HepG2 (cell line): ENCODE data around the gene C1QTNF12. TPM values are rescaled to one million over a fixed set of nuclear protein-coding genes. Genes with fewer than 3 reads are reported as not detected.
A peak's percentile ranks its signal among the peaks of the same experiment; 100 is the strongest.

Experiments
- ATRX ChIP-seq: sonication (generic); formaldehyde crosslinking; IDR thresholded peaks from 2 replicates; pipeline ENCODE4 v1.4.0; 2020; ENCODE audit warnings: missing genetic modification reagents, borderline replicate concordance
- CENPT ChIP-seq: sonication (generic); formaldehyde crosslinking; IDR thresholded peaks from 2 replicates; pipeline ENCODE4 v1.8.0; 2022; ENCODE audit warnings: low read depth, mild to moderate bottlenecking, moderate library complexity, missing genetic modification reagents
- EZH2 ChIP-seq: conservative IDR thresholded peaks from 2 replicates; pipeline ENCODE4 v1.6.1; 2012; ENCODE audit warnings: mild to moderate bottlenecking, low read depth, low read length, moderate library complexity
- KDM1A ChIP-seq: IDR thresholded peaks from 2 replicates; pipeline ENCODE4 v1.6.1; 2016; ENCODE audit warnings: missing compliant biosample characterization
- MIXL1 ChIP-seq: IDR thresholded peaks from 2 replicates; pipeline ENCODE4 v1.6.1; 2016
- MLLT10 ChIP-seq: sonication (generic); formaldehyde crosslinking; IDR thresholded peaks from 2 replicates; pipeline ENCODE4 v1.4.0; 2020; ENCODE audit warnings: missing genetic modification reagents
- MXD4 ChIP-seq: IDR thresholded peaks from 2 replicates; pipeline ENCODE4 v1.6.1; 2016; ENCODE audit warnings: mild to moderate bottlenecking, missing biosample characterization, missing genetic modification reagents
- ONECUT2 ChIP-seq: sonication (generic); formaldehyde crosslinking; IDR thresholded peaks from 2 replicates; pipeline ENCODE4 v1.4.0; 2020; ENCODE audit warnings: missing genetic modification reagents
- POLR2A ChIP-seq, 2 experiments: IDR thresholded peaks; 2 replicates each; pipeline ENCODE4 v1.6.1; 2011; ENCODE audit warnings: low read depth in 2 of 2, low read length in 2 of 2, mild to moderate bottlenecking in 1 of 2, moderate library complexity in 1 of 2; ENCODE audit not compliant: insufficient read depth in 1 of 2
- SMAD3 ChIP-seq: sonication (generic); formaldehyde crosslinking; IDR thresholded peaks from 2 replicates; pipeline ENCODE4 v1.4.0; 2020; ENCODE audit warnings: missing genetic modification reagents
- SOX5 ChIP-seq: IDR thresholded peaks from 2 replicates; pipeline ENCODE4 v1.6.1; 2016; ENCODE audit warnings: borderline replicate concordance
- STAG1 ChIP-seq: sonication (generic); formaldehyde crosslinking; IDR thresholded peaks from 2 replicates; pipeline ENCODE4 v1.4.0; 2020; ENCODE audit warnings: missing genetic modification reagents
- XBP1 ChIP-seq: sonication (generic); formaldehyde crosslinking; IDR thresholded peaks from 2 replicates; pipeline ENCODE4 v1.5.0; 2020; ENCODE audit warnings: missing genetic modification reagents
- YEATS2 ChIP-seq: sonication (generic); formaldehyde crosslinking; IDR thresholded peaks from 2 replicates; pipeline ENCODE4 v1.4.0; 2020; ENCODE audit warnings: missing genetic modification reagents, borderline replicate concordance
- ZFY ChIP-seq: sonication (generic); formaldehyde crosslinking; IDR thresholded peaks from 2 replicates; pipeline ENCODE4 v1.4.0; 2020; ENCODE audit warnings: missing genetic modification reagents
- ZNF12 ChIP-seq: sonication (generic); formaldehyde crosslinking; IDR thresholded peaks from 2 replicates; pipeline ENCODE4 v1.5.0; 2020; ENCODE audit warnings: missing genetic modification reagents
- ZNF547 ChIP-seq: sonication (generic); formaldehyde crosslinking; IDR thresholded peaks from 2 replicates; pipeline ENCODE4 v1.5.1; 2020; ENCODE audit warnings: mild to moderate bottlenecking, missing genetic modification reagents
- ZNF749 ChIP-seq: sonication (generic); formaldehyde crosslinking; IDR thresholded peaks from 2 replicates; pipeline ENCODE4 v1.8.0; 2022; ENCODE audit warnings: mild to moderate bottlenecking, missing genetic modification reagents, moderate library complexity, borderline replicate concordance
- ZNF777 ChIP-seq: sonication (generic); formaldehyde crosslinking; IDR thresholded peaks from 2 replicates; pipeline ENCODE4 v1.4.0; 2020; ENCODE audit warnings: missing genetic modification reagents
- ZSCAN30 ChIP-seq: sonication (generic); formaldehyde crosslinking; IDR thresholded peaks from 2 replicates; pipeline ENCODE4 v1.5.0; 2020; ENCODE audit warnings: mild to moderate bottlenecking, missing genetic modification reagents
- polyA plus RNA-seq, 8 experiments: library from polyadenylated mRNA; depleted of rRNA in 3 of 8; stranded (reverse) in 7 of 8; unstranded in 1 of 8; fragments of >200 nt; fragmentation: Illumina TruSeq in 4 of 8; extraction: Trizol in 4 of 8; gene quantifications; 2 replicates each; pipeline versions ENCODE4 v1.2.1 to v1.2.3, GENCODE V29; 2011 to 2016; ENCODE audit warnings: low read depth in 4 of 8, missing spikeins in 1 of 8, mixed read lengths in 1 of 8; ENCODE audit not compliant: insufficient read depth in 1 of 8
- total RNA-seq, 5 experiments: library from RNA; depleted of rRNA; stranded (reverse); fragments of >200 nt; fragmentation: Illumina TruSeq; extraction: Trizol; gene quantifications; 2 replicates each; pipeline ENCODE4 v1.2.3, GENCODE V29; 2016; ENCODE audit warnings: low read depth in 1 of 5
- TF ChIP-seq, protein P1 (sequence below): sonication (generic); formaldehyde crosslinking; IDR thresholded peaks from 2 replicates; pipeline ENCODE4 v1.4.0; 2020; ENCODE audit warnings: missing genetic modification reagents
- TF ChIP-seq, protein P2 (sequence below): sonication (generic); formaldehyde crosslinking; IDR thresholded peaks from 2 replicates; pipeline ENCODE4 v1.9.0; 2021; ENCODE audit warnings: missing genetic modification reagents, borderline replicate concordance
- TF ChIP-seq, protein P3 (sequence below): sonication (generic); formaldehyde crosslinking; IDR thresholded peaks from 2 replicates; pipeline ENCODE4 v1.4.0; 2020; ENCODE audit warnings: mild to moderate bottlenecking, missing genetic modification reagents, borderline replicate concordance
- TF ChIP-seq, protein P4 (sequence below): sonication (generic); formaldehyde crosslinking; IDR thresholded peaks from 2 replicates; pipeline ENCODE4 v1.4.0; 2020; ENCODE audit warnings: missing genetic modification reagents, borderline replicate concordance

C1QTNF12 gene
- total and polyA plus RNA-seq, 2 of the 13 experiments (the other 11 are each of a cell fraction or from before 2014, with no cell fraction given) = 0.18 to 0.64 TPM

GRCh38 chr1:1230656-1231399 is 15.7 kb downstream of the C1QTNF12 start (continued):
- TF ChIP-seq, protein P1, sequence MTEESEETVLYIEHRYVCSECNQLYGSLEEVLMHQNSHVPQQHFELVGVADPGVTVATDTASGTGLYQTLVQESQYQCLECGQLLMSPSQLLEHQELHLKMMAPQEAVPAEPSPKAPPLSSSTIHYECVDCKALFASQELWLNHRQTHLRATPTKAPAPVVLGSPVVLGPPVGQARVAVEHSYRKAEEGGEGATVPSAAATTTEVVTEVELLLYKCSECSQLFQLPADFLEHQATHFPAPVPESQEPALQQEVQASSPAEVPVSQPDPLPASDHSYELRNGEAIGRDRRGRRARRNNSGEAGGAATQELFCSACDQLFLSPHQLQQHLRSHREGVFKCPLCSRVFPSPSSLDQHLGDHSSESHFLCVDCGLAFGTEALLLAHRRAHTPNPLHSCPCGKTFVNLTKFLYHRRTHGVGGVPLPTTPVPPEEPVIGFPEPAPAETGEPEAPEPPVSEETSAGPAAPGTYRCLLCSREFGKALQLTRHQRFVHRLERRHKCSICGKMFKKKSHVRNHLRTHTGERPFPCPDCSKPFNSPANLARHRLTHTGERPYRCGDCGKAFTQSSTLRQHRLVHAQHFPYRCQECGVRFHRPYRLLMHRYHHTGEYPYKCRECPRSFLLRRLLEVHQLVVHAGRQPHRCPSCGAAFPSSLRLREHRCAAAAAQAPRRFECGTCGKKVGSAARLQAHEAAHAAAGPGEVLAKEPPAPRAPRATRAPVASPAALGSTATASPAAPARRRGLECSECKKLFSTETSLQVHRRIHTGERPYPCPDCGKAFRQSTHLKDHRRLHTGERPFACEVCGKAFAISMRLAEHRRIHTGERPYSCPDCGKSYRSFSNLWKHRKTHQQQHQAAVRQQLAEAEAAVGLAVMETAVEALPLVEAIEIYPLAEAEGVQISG (CRISPR knock-in tag) = no peak
- TF ChIP-seq MXD4 (CRISPR knock-in tag) = no peak
- peak; percentile 32 for TF ChIP-seq STAG1 (CRISPR knock-in tag)
- TF ChIP-seq XBP1 (CRISPR knock-in tag) = no peak
- no peak; the same call in 1 of the 2 replicates for TF ChIP-seq YEATS2 (CRISPR knock-in tag)
- no peak for TF ChIP-seq ZNF12
- no peak for TF ChIP-seq ZNF749 (CRISPR knock-in tag)
- no peak for TF ChIP-seq ZNF777 (CRISPR knock-in tag)
- TF ChIP-seq CENPT (CRISPR knock-in tag) = no peak
- TF ChIP-seq POLR2A (IDR thresholded peaks at IDR 0.05; ENCODE audit: insufficient read depth in 1 of 2, low read depth in 2 of 2, low read length in 2 of 2) = 0 out of 4 replicates have a peak, but pooled peaks of 1 of the 2 experiments have one; percentile 11
- TF ChIP-seq ATRX (CRISPR knock-in tag) = no peak
- TF ChIP-seq, protein P2, sequence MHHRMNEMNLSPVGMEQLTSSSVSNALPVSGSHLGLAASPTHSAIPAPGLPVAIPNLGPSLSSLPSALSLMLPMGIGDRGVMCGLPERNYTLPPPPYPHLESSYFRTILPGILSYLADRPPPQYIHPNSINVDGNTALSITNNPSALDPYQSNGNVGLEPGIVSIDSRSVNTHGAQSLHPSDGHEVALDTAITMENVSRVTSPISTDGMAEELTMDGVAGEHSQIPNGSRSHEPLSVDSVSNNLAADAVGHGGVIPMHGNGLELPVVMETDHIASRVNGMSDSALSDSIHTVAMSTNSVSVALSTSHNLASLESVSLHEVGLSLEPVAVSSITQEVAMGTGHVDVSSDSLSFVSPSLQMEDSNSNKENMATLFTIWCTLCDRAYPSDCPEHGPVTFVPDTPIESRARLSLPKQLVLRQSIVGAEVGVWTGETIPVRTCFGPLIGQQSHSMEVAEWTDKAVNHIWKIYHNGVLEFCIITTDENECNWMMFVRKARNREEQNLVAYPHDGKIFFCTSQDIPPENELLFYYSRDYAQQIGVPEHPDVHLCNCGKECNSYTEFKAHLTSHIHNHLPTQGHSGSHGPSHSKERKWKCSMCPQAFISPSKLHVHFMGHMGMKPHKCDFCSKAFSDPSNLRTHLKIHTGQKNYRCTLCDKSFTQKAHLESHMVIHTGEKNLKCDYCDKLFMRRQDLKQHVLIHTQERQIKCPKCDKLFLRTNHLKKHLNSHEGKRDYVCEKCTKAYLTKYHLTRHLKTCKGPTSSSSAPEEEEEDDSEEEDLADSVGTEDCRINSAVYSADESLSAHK (CRISPR knock-in tag) = no peak
- TF ChIP-seq ONECUT2 (CRISPR knock-in tag) = no peak
- TF ChIP-seq EZH2 = no peak
- TF ChIP-seq ZNF547 (CRISPR knock-in tag) = no peak; the same call in 1 of the 2 replicates
- TF ChIP-seq ZFY (CRISPR knock-in tag) = no peak
- no peak for TF ChIP-seq MLLT10
- TF ChIP-seq, protein P3, sequence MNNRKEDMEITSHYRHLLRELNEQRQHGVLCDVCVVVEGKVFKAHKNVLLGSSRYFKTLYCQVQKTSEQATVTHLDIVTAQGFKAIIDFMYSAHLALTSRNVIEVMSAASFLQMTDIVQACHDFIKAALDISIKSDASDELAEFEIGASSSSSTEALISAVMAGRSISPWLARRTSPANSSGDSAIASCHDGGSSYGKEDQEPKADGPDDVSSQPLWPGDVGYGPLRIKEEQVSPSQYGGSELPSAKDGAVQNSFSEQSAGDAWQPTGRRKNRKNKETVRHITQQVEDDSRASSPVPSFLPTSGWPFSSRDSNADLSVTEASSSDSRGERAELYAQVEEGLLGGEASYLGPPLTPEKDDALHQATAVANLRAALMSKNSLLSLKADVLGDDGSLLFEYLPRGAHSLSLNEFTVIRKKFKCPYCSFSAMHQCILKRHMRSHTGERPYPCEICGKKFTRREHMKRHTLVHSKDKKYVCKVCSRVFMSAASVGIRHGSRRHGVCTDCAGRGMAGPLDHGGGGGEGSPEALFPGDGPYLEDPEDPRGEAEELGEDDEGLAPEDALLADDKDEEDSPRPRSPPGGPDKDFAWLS = 0 out of 2 replicates have a peak, but pooled peaks have one; percentile 31
- no peak for TF ChIP-seq MIXL1
- no peak; the same call in 1 of the 2 replicates for TF ChIP-seq ZSCAN30 (CRISPR knock-in tag)
- no peak for TF ChIP-seq SOX5 (CRISPR knock-in tag)
- no peak for TF ChIP-seq SMAD3 (CRISPR knock-in tag)
- peak; percentile 65; the same call in 1 of the 2 replicates for TF ChIP-seq KDM1A (CRISPR knock-in tag)
- TF ChIP-seq, protein P4, sequence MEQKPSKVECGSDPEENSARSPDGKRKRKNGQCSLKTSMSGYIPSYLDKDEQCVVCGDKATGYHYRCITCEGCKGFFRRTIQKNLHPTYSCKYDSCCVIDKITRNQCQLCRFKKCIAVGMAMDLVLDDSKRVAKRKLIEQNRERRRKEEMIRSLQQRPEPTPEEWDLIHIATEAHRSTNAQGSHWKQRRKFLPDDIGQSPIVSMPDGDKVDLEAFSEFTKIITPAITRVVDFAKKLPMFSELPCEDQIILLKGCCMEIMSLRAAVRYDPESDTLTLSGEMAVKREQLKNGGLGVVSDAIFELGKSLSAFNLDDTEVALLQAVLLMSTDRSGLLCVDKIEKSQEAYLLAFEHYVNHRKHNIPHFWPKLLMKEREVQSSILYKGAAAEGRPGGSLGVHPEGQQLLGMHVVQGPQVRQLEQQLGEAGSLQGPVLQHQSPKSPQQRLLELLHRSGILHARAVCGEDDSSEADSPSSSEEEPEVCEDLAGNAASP (CRISPR knock-in tag) = no peak
